ENCODE measurements around the gene CEACAM8. TPM values are rescaled to one million over a fixed set of nuclear protein-coding genes. Genes with fewer than 3 reads are reported as not detected.

Gene CEACAM8
- total and polyA plus RNA-seq, 2 donors (not counting 3 experiments of a cell fraction or from before 2014, with no cell fraction given), result not detected

DNA sequence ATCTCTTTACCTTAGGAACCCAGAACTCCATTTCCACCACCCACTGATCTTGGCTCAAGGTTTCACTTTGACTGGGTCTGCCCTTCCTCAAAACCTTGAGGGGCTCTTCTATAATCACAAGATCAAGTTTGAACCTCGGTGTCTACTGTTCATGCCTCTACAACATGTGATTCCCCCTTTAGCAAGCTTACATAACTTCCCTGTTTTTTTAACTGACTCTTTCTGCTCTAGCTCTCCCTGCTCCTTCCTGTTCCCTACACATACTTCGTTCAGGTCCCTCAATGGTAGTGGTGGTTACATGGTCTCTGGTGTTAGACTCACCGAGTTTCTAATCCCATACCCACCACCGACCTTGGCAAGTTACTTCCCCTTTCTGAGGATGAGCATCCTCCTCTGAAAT, 26.7 kb downstream of the CEACAM8 start:
- Histone ChIP-seq H3K9me3 (replicated peaks; ENCODE audit: control insufficient read depth, insufficient read depth, low read length) (no peaks in the 10 kb centered on the region), H3K4me1 (ENCODE audit: control insufficient read depth, extremely low read depth, insufficient read depth, low read length) (no peaks in the 10 kb centered on the region), H3K79me2 (ENCODE audit: control insufficient read depth, insufficient read depth, low read length) (no peaks in the 10 kb centered on the region), H2AFZ (ENCODE audit: low read depth, low read length) (no peak overlapping the region), H3K9me1 (replicated peaks; ENCODE audit: control insufficient read depth, extremely low read depth, insufficient read depth, low read length) (no peaks in the 10 kb centered on the region), H3K4me3 (replicated peaks in 1 of 3; ENCODE audit: insufficient read depth in 1 of 3, low read depth in 1 of 3, low read length in 3 of 3) (no peak overlapping the region), H3K36me3 (ENCODE audit: control insufficient read depth in 2 of 2, extremely low read depth in 1 of 2, insufficient read depth in 2 of 2, low read length in 2 of 2) (no peaks in the 10 kb centered on the region), H3K9ac (replicated peaks; ENCODE audit: extremely low read depth, insufficient read depth, low read length) (no peak overlapping the region), H3K27me3 (ENCODE audit: control insufficient read depth in 2 of 2, insufficient read depth in 2 of 2, low read length in 2 of 2) (no peaks in the 10 kb centered on the region), H4K20me1 (replicated peaks; ENCODE audit: control insufficient read depth, extremely low read depth, insufficient read depth, low read length) (no peaks in the 10 kb centered on the region), H3K27ac (ENCODE audit: insufficient read depth, low read depth, low read length) (no peak overlapping the region), H3K4me2 (ENCODE audit: insufficient read depth, low read length) (no peak overlapping the region)
- intact Hi-C loops (cut with micrococcal nuclease) (no loop called here), dilution Hi-C loops (cut with MboI; ENCODE audit: extremely low pct_ligation_motif_present, low sequenced_read_pairs) (no loop called here)
- ChIA-PET POLR2A (no interaction called here), CTCF (no interaction called here)
- BruUV-seq (replicated peaks), result no TSS peak
- DNase-seq (ENCODE audit: low read depth, low spot score) (no peak), FAIRE-seq (no peak)
- TF ChIP-seq JUN (IDR thresholded peaks at IDR 0.05; ENCODE audit: borderline replicate concordance, insufficient read depth, insufficient read length, low read depth) (no peak), GATA2 (IDR thresholded peaks at IDR 0.05; ENCODE audit: insufficient read depth, insufficient read length, low read depth, low read length) (no peak), FOS (IDR thresholded peaks at IDR 0.05; ENCODE audit: borderline replicate concordance, insufficient read depth, low read length) (no peak), POLR2A (IDR thresholded peaks at IDR 0.05; ENCODE audit: low read depth, low read length) (no peak), EZH2 (IDR thresholded peaks at IDR 0.05; ENCODE audit: borderline replicate concordance, low read depth, low read length, severe bottlenecking) (no peak), MYC (IDR thresholded peaks at IDR 0.05; ENCODE audit: low read depth, low read length) (no peak), POLR2AphosphoS5 (IDR thresholded peaks at IDR 0.05; ENCODE audit: insufficient read depth, low read depth, low read length) (no peak)
- TF ChIP-seq, protein P1, sequence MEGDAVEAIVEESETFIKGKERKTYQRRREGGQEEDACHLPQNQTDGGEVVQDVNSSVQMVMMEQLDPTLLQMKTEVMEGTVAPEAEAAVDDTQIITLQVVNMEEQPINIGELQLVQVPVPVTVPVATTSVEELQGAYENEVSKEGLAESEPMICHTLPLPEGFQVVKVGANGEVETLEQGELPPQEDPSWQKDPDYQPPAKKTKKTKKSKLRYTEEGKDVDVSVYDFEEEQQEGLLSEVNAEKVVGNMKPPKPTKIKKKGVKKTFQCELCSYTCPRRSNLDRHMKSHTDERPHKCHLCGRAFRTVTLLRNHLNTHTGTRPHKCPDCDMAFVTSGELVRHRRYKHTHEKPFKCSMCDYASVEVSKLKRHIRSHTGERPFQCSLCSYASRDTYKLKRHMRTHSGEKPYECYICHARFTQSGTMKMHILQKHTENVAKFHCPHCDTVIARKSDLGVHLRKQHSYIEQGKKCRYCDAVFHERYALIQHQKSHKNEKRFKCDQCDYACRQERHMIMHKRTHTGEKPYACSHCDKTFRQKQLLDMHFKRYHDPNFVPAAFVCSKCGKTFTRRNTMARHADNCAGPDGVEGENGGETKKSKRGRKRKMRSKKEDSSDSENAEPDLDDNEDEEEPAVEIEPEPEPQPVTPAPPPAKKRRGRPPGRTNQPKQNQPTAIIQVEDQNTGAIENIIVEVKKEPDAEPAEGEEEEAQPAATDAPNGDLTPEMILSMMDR (IDR thresholded peaks at IDR 0.05; ENCODE audit: extremely low read depth in 1 of 2, insufficient read depth in 1 of 2, low read depth in 1 of 2, low read length in 2 of 2), result no peak
- TF ChIP-seq, protein P2, sequence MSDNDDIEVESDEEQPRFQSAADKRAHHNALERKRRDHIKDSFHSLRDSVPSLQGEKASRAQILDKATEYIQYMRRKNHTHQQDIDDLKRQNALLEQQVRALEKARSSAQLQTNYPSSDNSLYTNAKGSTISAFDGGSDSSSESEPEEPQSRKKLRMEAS (IDR thresholded peaks at IDR 0.05; ENCODE audit: insufficient read depth, insufficient read length), result no peak

All from endothelial cell of umbilical vein (primary cell).